GM23338 (cell line): ENCODE results near the gene FAM83C. TPM values are rescaled to one million over a fixed set of nuclear protein-coding genes. Genes with fewer than 3 reads are reported as not detected.

ENCODE experiments used
- ATAC-seq: fragments of 200-7000 bp; cut with Tn5 transposase; 3 replicates; pipeline ENCODE4 v1.9.1; 2020
- DNase-seq: peaks from one replicate; pipeline ENCODE4 v3.0.0-alpha.2; 2015; ENCODE audit warnings: low spot score
- H2AFZ ChIP-seq: fragments of 200-600 bp; sonication (generic); 2 replicates; pipeline ENCODE4 v1.8.0; 2016; ENCODE audit warnings: antibody characterized with exemption, mild to moderate bottlenecking, moderate library complexity
- H3F3A ChIP-seq: fragments of 200-600 bp; sonication (generic); replicated peaks from 2 replicates; pipeline ENCODE4 v1.8.0; 2017; ENCODE audit warnings: antibody characterized with exemption, mixed run types, low read depth
- H3K27ac ChIP-seq: fragments of 200-600 bp; sonication (generic); 2 replicates; pipeline ENCODE4 v1.6.1; 2016; ENCODE audit warnings: low read depth
- H3K27me3 ChIP-seq: fragments of 200-600 bp; sonication (generic); 2 replicates; pipeline ENCODE4 v1.8.0; 2016; ENCODE audit warnings: mild to moderate bottlenecking, mixed run types, moderate library complexity; ENCODE audit not compliant: insufficient read depth
- H3K36me3 ChIP-seq: fragments of 200-600 bp; sonication (generic); 2 replicates; pipeline ENCODE4 v1.8.0; 2016; ENCODE audit warnings: mild to moderate bottlenecking; ENCODE audit not compliant: insufficient read depth
- H3K4me1 ChIP-seq: fragments of 200-600 bp; sonication (generic); 2 replicates; pipeline ENCODE4 v1.8.0; 2016; ENCODE audit warnings: mild to moderate bottlenecking, moderate library complexity; ENCODE audit not compliant: insufficient read depth
- H3K4me2 ChIP-seq: fragments of 200-600 bp; sonication (generic); 2 replicates; pipeline ENCODE4 v1.7.1; 2017; ENCODE audit warnings: mixed run types
- H3K4me3 ChIP-seq: fragments of 200-600 bp; sonication (generic); 2 replicates; pipeline ENCODE4 v1.6.1; 2016; ENCODE audit warnings: mixed run types
- H3K79me2 ChIP-seq: fragments of 200-600 bp; sonication (generic); replicated peaks from 2 replicates; pipeline ENCODE4 v1.8.0; 2017; ENCODE audit warnings: mild to moderate bottlenecking; ENCODE audit not compliant: insufficient read depth
- H3K9me2 ChIP-seq: fragments of 200-600 bp; sonication (generic); 2 replicates; pipeline ENCODE4 v1.8.0; 2017; ENCODE audit not compliant: insufficient read depth
- H4K20me1 ChIP-seq: fragments of 200-600 bp; sonication (generic); replicated peaks from 2 replicates; pipeline ENCODE4 v1.8.0; 2017; ENCODE audit warnings: mild to moderate bottlenecking; ENCODE audit not compliant: insufficient read depth
- H3K27ac Mint-ChIP-seq: 2 replicates; pipeline ENCODE4 v1.8.0; 2020; ENCODE audit warnings: inconsistent platforms, mild to moderate bottlenecking, moderate library complexity, mixed read lengths
- H3K27me3 Mint-ChIP-seq: 3 replicates; pipeline ENCODE4 v1.8.0; 2022; ENCODE audit warnings: low read depth, mild to moderate bottlenecking, moderate library complexity, mixed read lengths, inconsistent platforms; ENCODE audit not compliant: insufficient read depth, poor library complexity
- H3K36me3 Mint-ChIP-seq: 3 replicates; pipeline ENCODE4 v1.8.0; 2021; ENCODE audit warnings: low read depth, mild to moderate bottlenecking, inconsistent platforms, moderate library complexity, mixed read lengths
- H3K4me1 Mint-ChIP-seq: 3 replicates; pipeline ENCODE4 v1.8.0; 2020; ENCODE audit warnings: mild to moderate bottlenecking, inconsistent platforms, mixed read lengths
- H3K4me3 Mint-ChIP-seq: 3 replicates; pipeline ENCODE4 v1.8.0; 2021; ENCODE audit warnings: moderate library complexity, mild to moderate bottlenecking, inconsistent platforms, mixed read lengths
- H3K9me3 Mint-ChIP-seq: 3 replicates; pipeline ENCODE4 v1.8.0; 2020; ENCODE audit warnings: moderate library complexity, mild to moderate bottlenecking, inconsistent platforms, mixed read lengths
- CREB1 ChIP-seq: fragments of 250-450 bp; sonication (Bioruptor Pico); IDR thresholded peaks from 2 replicates; pipeline ENCODE4 v1.5.0; 2020; ENCODE audit warnings: low read depth, mild to moderate bottlenecking, moderate library complexity
- ETS1 ChIP-seq: IDR thresholded peaks from 2 replicates; pipeline ENCODE4 v1.6.1; 2016; ENCODE audit warnings: antibody characterized with exemption
- EZH2 ChIP-seq: fragments of 200-600 bp; sonication (generic); IDR thresholded peaks from one replicate; pipeline ENCODE4 v1.8.0; 2017; ENCODE audit warnings: antibody characterized with exemption, mild to moderate bottlenecking, low read depth; ENCODE audit not compliant: unreplicated experiment
- EZH2phosphoT487 ChIP-seq: fragments of 200-600 bp; sonication (generic); IDR thresholded peaks from one replicate; pipeline ENCODE4 v1.8.1; 2018; ENCODE audit warnings: antibody characterized with exemption; ENCODE audit not compliant: unreplicated experiment
- JUNB ChIP-seq: IDR thresholded peaks from one replicate; pipeline ENCODE4 v1.6.1; 2016; ENCODE audit warnings: antibody characterized with exemption; ENCODE audit not compliant: unreplicated experiment
- NANOG ChIP-seq: IDR thresholded peaks from 2 replicates; pipeline ENCODE4 v1.6.1; 2016; ENCODE audit warnings: antibody characterized with exemption, borderline replicate concordance
- POLR2AphosphoS5 ChIP-seq: IDR thresholded peaks from 2 replicates; pipeline ENCODE4 v1.6.1; 2016; ENCODE audit warnings: antibody characterized with exemption, low read depth
- REST ChIP-seq: IDR thresholded peaks from one replicate; pipeline ENCODE4 v1.6.1; 2018; ENCODE audit warnings: antibody characterized with exemption; ENCODE audit not compliant: unreplicated experiment
- STAT1 ChIP-seq: IDR thresholded peaks from one replicate; pipeline ENCODE4 v1.6.1; 2016; ENCODE audit warnings: antibody characterized with exemption; ENCODE audit not compliant: unreplicated experiment
- ZNF114 ChIP-seq: fragments of 250-450 bp; sonication (Bioruptor Pico); IDR thresholded peaks from 2 replicates; pipeline ENCODE4 v1.5.0; 2020; ENCODE audit warnings: mild to moderate bottlenecking, moderate library complexity
- ZNF331 ChIP-seq: fragments of 250-450 bp; sonication (Bioruptor Pico); IDR thresholded peaks from 2 replicates; pipeline ENCODE4 v1.5.0; 2020; ENCODE audit warnings: low read depth, mild to moderate bottlenecking, moderate library complexity
- ZNF462 ChIP-seq: fragments of 250-450 bp; sonication (Bioruptor Pico); IDR thresholded peaks from 2 replicates; pipeline ENCODE4 v1.5.0; 2020; ENCODE audit warnings: mild to moderate bottlenecking, moderate library complexity
- polyA plus RNA-seq: library from polyadenylated mRNA; unstranded; fragments of >200 nt; fragmentation: Nextera tagmentation; extraction: Ambion mirVana; gene quantifications from 2 replicates; pipeline ENCODE4 v1.2.1, GENCODE V29; 2016
- total RNA-seq: library from RNA; depleted of rRNA; stranded (reverse); fragments of >200 nt; shearing (Covaris generic); gene quantifications from 2 replicates; pipeline ENCODE4 v1.2.3, GENCODE V29; 2014

FAM83C gene
- total and polyA plus RNA-seq, 2 experiments from 2014 or later = 0.10 TPM; not detected in 1

DNA sequence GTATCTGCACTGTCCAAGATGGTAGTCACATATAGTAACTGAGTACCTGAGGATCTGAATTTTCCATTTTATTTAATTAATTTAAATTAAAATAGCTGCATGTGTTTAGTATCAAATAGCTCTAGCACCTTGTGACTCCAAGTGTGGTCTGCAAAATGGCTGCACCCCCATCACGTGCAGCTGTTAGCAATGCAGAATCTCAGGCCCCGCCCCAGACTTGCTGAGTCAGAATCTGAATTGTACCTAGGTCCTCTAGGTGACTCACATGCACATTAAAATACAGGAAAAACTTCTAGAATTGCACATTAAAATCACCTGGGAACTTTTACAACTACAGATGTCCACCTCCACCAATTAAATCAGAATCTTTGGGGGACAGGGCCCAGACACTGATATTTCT, 19.2 kb upstream of the FAM83C start:
- Mint-ChIP-seq H3K27me3 (peaks cover 3% of the 10 kb centered on the region), H3K36me3 (peaks cover 5% of the 10 kb centered on the region; the same call in 2 of the 3 replicates), H3K27ac (peak overlapping the region; percentile 90), H3K4me1 (peaks cover 38% of the 10 kb centered on the region), H3K4me3 (no peak overlapping the region), H3K9me3 (no peaks in the 10 kb centered on the region; the same call in 2 of the 3 replicates)
- Histone ChIP-seq H3K4me2 (no peak overlapping the region), H3K36me3 (no peaks in the 10 kb centered on the region), H2AFZ (no peak overlapping the region), H3K9me2 (no peaks in the 10 kb centered on the region), H4K20me1 (no peaks in the 10 kb centered on the region), H3K27me3 (no peaks in the 10 kb centered on the region), H3F3A (peaks cover 9% of the 10 kb centered on the region; the same call in 1 of the 2 replicates), H3K79me2 (no peaks in the 10 kb centered on the region), H3K4me1 (peaks cover 24% of the 10 kb centered on the region), H3K27ac (peak overlapping the region; percentile 46; the same call in 1 of the 2 replicates), H3K4me3 (no peak overlapping the region)
- no peak for ATAC-seq
- TF ChIP-seq JUNB (no peak), CREB1 (CRISPR knock-in tag) (no peak), POLR2AphosphoS5 (no peak), ZNF114 (CRISPR knock-in tag) (no peak), REST (no peak), STAT1 (no peak), ZNF462 (CRISPR knock-in tag) (no peak), EZH2phosphoT487 (no peak), EZH2 (no peak), ZNF331 (CRISPR knock-in tag) (no peak), ETS1 (no peak), NANOG (no peak)
- DNase-seq = peak; percentile 22
